Adipocyte (in vitro differentiated cells): Measurements from ENCODE around the gene PLBD2.

Experiments used
- DNase-seq: peaks from one replicate; pipeline ENCODE4 v3.0.0-alpha.2; 2015; ENCODE audit warnings: low read depth
- H3K27me3 ChIP-seq: replicated peaks from 2 replicates; pipeline ENCODE4 v1.7.0; 2013; ENCODE audit warnings: mild to moderate bottlenecking, low read length, moderate library complexity; ENCODE audit not compliant: control insufficient read depth, insufficient read depth
- H3K36me3 ChIP-seq: 2 replicates; pipeline ENCODE4 v1.7.0; 2013; ENCODE audit warnings: low read length, mild to moderate bottlenecking, moderate library complexity; ENCODE audit not compliant: control insufficient read depth, insufficient read depth, severe bottlenecking
- H3K4me1 ChIP-seq: 2 replicates; pipeline ENCODE4 v1.7.0; 2013; ENCODE audit warnings: mild to moderate bottlenecking, low read length, moderate library complexity; ENCODE audit not compliant: control insufficient read depth, insufficient read depth
- H3K4me3 ChIP-seq: 2 replicates; pipeline ENCODE4 v1.7.0; 2013; ENCODE audit warnings: mild to moderate bottlenecking, low read length, moderate library complexity
- H3K9ac ChIP-seq: 2 replicates; pipeline ENCODE4 v1.7.0; 2013; ENCODE audit warnings: mild to moderate bottlenecking, low read length, moderate library complexity
- H3K9me3 ChIP-seq: 2 replicates; pipeline ENCODE4 v1.7.0; 2013; ENCODE audit warnings: mild to moderate bottlenecking, low read length, moderate library complexity; ENCODE audit not compliant: control insufficient read depth

The PLBD2 gene

DNA sequence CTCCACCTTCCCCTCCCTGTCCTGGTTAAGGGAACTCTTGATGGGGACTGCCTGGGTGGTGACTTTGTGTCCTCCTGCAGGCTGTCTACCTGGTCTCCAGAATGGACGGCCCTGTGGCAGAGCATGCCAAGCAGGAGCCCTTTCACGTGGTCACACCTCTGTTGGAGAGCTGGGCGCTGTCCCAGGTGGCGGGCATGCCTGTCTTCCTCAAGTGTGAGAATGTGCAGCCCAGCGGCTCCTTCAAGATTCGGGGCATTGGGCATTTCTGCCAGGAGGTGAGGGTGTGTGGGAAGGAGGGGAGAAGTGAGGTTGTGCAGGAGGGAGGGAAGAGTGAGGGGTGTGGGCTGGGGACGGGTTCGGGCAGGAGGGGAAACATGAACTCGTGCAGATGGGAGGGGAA lies 69.5 kb downstream of the PLBD2 start:
- DNase-seq, result no peak
- H3K27me3 ChIP-seq, result peaks cover 19% of the 10 kb centered on the region
- H3K9ac ChIP-seq, result no peak overlapping the region
- no peak overlapping the region for H3K4me3 ChIP-seq
- no peaks in the 10 kb centered on the region for H3K36me3 ChIP-seq
- peaks cover 7% of the 10 kb centered on the region for H3K9me3 ChIP-seq
- peaks cover 3% of the 10 kb centered on the region for H3K4me1 ChIP-seq

DNA sequence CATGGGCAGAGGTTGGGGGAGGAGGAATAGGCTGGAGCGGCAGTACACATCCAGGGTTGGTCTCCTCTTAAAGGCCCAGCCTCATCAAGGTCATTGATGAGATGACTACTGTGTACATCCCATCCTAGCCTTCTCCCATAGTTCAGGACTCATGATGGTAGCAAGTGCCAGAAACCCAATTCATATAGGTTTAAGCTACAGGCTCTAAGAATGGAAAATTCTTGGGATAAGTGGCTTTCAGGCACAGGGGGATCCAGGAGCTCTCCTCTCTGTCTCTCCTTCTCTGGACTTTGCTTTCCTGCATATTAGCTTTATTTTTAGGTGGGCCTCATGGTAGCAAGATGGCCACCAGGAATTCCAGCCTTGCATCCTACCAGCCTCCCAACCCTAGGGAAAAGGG lies 70.1 kb downstream of the PLBD2 start:
- Histone ChIP-seq H3K9ac (no peak overlapping the region), H3K4me1 (peaks cover 9% of the 10 kb centered on the region), H3K27me3 (peaks cover 19% of the 10 kb centered on the region), H3K9me3 (peaks cover 7% of the 10 kb centered on the region), H3K4me3 (no peak overlapping the region), H3K36me3 (no peaks in the 10 kb centered on the region)
- no peak for DNase-seq

DNA sequence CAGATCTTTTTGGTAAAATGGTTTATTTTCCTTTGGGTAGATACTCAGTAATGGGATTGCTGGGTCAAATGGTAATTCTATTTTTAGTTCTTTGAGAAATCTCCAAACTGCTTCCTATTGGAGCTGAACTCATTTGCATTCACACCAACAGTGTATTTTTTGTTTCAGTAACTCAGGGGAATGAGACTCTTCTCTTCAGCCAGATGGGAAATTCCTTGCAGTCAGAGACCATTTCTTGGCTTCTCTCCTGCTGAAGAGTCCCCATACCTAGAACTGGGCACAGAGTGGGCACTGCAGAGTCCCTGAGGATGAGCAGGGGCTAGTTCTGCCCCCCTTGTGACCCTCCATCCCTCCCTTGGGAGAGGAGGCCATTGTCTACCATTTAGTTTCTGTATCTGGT lies 74.6 kb downstream of the PLBD2 start:
- H3K4me1 ChIP-seq, result peaks cover 9% of the 10 kb centered on the region
- H3K36me3 ChIP-seq, result no peaks in the 10 kb centered on the region
- DNase-seq, result no peak
- peaks cover 28% of the 10 kb centered on the region for H3K27me3 ChIP-seq
- H3K9me3 ChIP-seq, result peaks cover 7% of the 10 kb centered on the region
- no peak overlapping the region for H3K9ac ChIP-seq
- H3K4me3 ChIP-seq, result no peak overlapping the region

DNA sequence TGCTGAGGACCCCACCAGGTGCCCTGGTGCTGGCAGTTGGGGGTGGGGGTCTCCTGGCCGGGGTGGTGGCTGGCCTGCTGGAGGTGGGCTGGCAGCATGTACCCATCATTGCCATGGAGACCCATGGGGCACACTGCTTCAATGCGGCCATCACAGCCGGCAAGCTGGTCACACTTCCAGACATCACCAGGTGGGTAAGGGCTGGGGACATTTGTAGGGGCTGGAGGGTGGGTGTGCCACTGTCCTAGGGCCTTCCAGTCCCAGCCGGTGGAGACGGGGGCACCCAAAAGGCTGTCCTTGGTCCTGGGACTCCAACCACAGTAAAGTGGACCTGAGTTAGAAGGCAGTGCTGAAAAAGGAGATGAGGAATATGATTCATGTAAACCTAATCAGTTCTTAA lies 77.0 kb downstream of the PLBD2 start:
- Histone ChIP-seq H3K4me1 (peaks cover 9% of the 10 kb centered on the region), H3K27me3 (peaks cover 38% of the 10 kb centered on the region), H3K9me3 (peaks cover 2% of the 10 kb centered on the region), H3K9ac (no peak overlapping the region), H3K4me3 (no peak overlapping the region), H3K36me3 (no peaks in the 10 kb centered on the region)
- no peak for DNase-seq

DNA sequence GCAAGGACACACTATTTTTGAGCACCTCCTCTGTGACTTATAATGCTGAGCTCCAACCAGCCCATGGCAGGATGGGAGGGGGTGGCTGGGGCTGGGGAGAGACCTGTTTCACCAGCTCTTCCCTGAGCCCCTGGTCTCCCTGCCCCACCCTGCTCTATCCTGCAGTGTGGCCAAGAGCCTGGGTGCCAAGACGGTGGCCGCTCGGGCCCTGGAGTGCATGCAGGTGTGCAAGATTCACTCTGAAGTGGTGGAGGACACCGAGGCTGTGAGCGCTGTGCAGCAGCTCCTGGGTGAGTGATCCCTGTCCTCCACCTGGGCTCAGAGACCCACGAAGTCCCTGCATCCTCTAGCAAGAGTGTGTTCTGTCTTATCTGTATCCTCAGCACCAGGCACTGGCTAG lies 78.2 kb downstream of the PLBD2 start:
- no peak for DNase-seq

DNA sequence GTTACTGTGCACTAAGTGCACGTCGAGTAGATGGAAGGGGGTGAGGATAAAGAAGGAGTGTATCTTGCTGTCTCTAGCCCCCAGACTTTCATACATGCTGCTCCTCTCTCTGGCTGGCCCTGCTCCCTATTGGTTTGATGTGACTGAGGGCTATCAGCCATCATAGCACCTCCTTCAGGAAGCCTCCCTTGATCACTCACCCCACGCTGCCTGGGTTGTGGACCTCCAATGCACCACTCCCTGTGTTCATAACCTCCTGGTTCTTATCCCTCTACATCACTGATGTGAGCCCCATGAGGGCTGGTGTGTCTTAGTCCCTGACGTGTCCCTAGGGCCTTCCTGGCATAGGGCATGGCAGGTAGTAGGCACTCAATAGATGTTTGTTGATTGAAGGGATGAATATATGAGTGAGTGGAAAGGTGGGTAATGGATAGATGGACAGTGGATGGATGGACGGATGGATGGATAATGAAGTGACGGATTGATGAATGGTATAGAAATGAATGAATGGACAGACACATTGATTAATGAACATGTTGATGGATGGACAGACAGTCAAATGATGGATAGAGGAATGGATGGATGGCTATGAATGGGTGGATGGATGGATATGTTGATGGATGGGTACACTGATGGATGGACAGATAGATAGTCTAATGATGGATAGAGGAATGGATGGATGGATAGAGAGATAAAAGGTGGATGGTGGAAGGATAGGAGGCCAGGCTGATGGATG lies 78.8 kb downstream of the PLBD2 start:
- Histone ChIP-seq H3K9ac (no peak overlapping the region), H3K36me3 (no peaks in the 10 kb centered on the region), H3K27me3 (peaks cover 56% of the 10 kb centered on the region), H3K4me1 (peaks cover 9% of the 10 kb centered on the region), H3K4me3 (no peak overlapping the region), H3K9me3 (no peaks in the 10 kb centered on the region)
- no peak for DNase-seq

More for the DNA sequence above, 78.2 kb downstream of the PLBD2 start:
- Histone ChIP-seq H3K4me3 (no peak overlapping the region), H3K9ac (no peak overlapping the region), H3K36me3 (no peaks in the 10 kb centered on the region), H3K9me3 (no peaks in the 10 kb centered on the region), H3K4me1 (peaks cover 9% of the 10 kb centered on the region), H3K27me3 (peaks cover 50% of the 10 kb centered on the region)

DNA sequence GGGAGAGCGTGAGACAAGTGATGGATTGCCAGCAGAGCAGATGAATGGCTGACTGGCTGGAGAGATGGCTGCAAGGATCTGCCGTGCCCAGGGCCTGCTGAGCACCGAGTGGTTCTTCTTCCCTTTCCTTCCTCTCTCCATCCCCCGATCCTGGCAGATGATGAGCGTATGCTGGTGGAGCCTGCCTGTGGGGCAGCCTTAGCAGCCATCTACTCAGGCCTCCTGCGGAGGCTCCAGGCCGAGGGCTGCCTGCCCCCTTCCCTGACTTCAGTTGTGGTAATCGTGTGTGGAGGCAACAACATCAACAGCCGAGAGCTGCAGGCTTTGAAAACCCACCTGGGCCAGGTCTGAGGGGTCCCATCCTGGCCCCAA lies 79.3 kb downstream of the PLBD2 start:
- Histone ChIP-seq H3K36me3 (no peaks in the 10 kb centered on the region), H3K4me1 (peaks cover 8% of the 10 kb centered on the region), H3K27me3 (peaks cover 59% of the 10 kb centered on the region), H3K9me3 (no peaks in the 10 kb centered on the region), H3K9ac (no peak overlapping the region), H3K4me3 (no peak overlapping the region)
- no peak for DNase-seq

DNA sequence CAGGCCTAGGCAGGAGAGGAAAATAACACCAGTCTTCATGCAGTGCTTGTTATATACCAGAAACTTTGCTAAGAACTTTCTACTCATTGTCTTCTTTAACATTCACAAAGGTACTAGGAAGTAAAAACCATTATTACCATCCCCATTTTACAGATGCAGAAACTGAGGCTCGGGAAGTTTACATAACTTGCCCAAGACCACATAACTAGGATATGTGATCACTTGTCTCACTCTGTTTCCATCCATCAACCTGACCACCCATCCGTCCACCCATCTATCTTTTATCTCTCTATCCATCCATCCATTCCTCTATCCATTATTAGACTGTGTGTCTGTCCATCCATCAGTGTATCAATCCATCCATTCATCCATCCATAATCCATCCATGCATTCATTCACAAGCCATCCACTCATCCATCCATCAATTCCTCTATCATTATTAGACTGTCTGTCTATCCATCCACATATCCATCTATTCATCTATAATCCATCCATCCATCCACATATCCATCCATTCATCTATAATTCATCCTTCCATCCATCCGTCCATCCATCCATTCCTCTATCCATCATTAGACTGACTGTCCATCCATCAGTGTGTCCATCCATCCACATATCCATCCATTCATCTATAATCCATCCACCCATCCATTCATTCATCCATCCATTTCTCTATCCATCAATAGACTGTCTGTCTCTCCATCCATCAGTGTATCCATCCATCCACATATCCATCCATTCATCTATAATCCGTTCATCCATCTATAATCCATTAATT lies 80.3 kb downstream of the PLBD2 start:
- peaks cover 67% of the 10 kb centered on the region for H3K27me3 ChIP-seq
- no peaks in the 10 kb centered on the region for H3K4me1 ChIP-seq

DNA sequence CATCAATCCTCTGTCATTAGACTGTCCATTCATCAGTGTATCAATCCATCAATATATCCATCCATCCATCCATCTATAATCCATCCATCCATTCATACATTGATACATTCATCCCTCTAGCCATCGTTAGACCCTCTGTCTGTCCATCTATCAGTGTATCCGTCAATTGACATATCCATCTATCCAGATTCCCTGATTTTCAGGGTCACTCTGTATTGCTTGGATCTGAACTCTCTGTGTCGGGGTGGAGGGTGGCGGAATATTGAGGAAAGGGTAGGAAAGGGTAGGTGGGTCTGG lies 80.9 kb downstream of the PLBD2 start:
- H3K27me3 ChIP-seq, result peaks cover 69% of the 10 kb centered on the region
- H3K9me3 ChIP-seq, result no peaks in the 10 kb centered on the region
- H3K4me1 ChIP-seq, result no peaks in the 10 kb centered on the region
- no peak overlapping the region for H3K4me3 ChIP-seq
- DNase-seq, result no peak
- H3K36me3 ChIP-seq, result no peaks in the 10 kb centered on the region
- no peak overlapping the region for H3K9ac ChIP-seq

More for the DNA sequence above, 80.3 kb downstream of the PLBD2 start:
- Histone ChIP-seq H3K9ac (no peak overlapping the region), H3K4me3 (no peak overlapping the region), H3K36me3 (no peaks in the 10 kb centered on the region), H3K9me3 (no peaks in the 10 kb centered on the region)
- DNase-seq, result no peak

DNA sequence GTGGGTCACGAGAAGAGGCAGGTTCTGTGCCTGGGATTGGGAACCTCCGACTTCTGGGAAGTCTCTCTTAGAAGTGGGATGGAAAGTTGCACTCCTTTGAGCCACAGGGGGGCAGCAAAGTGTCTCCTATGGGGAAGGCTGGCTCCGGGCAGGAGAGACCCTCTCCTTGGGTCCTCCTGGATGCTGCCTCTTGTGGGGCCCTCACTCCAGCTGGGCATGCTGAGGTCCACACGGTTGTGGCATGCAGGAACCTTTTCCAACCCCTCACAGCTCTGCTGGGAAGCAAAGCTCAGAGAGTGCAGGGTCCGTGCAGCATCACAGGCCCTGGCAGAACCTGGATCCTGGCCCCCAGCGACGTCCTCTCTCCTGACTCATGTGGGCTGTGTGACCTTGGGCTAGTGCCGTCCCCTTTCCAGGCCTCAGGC lies 81.2 kb downstream of the PLBD2 start:
- Histone ChIP-seq H3K36me3 (no peaks in the 10 kb centered on the region), H3K4me3 (no peak overlapping the region), H3K27me3 (peaks cover 73% of the 10 kb centered on the region), H3K4me1 (no peaks in the 10 kb centered on the region), H3K9me3 (no peaks in the 10 kb centered on the region), H3K9ac (no peak overlapping the region)
- DNase-seq, result peak; percentile 70

DNA sequence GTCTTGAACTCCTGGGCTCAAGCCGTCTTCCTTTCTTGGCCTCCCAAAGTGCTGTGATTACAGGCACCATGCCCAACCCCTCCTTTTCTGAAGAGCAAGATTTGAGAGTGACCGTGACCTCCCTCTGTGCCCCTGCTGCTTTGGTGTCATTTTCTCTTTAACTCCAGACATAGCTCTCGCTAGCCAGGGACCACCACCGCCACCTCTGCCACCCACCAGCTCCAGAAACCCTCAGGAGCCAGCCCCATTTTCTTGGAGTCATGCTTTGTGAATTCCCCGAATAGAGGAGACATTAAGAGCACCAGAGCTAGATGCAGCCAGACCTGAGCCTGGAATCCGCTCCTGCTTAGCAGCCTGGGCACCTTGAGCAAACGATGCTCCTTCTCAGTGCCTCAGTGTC lies 81.9 kb downstream of the PLBD2 start:
- Histone ChIP-seq H3K9me3 (peaks cover under 1% of the 10 kb centered on the region), H3K27me3 (peaks cover 79% of the 10 kb centered on the region), H3K4me1 (no peaks in the 10 kb centered on the region), H3K36me3 (no peaks in the 10 kb centered on the region), H3K9ac (no peak overlapping the region), H3K4me3 (no peak overlapping the region)
- DNase-seq, result no peak
